ENCODE data around the gene FAM81A.
"Not testable (repeated sequence)": the region's sequence is repeated elsewhere in the genome, so short reads cannot be mapped to it uniquely, and the experiment has no call there.

The FAM81A gene

DNA sequence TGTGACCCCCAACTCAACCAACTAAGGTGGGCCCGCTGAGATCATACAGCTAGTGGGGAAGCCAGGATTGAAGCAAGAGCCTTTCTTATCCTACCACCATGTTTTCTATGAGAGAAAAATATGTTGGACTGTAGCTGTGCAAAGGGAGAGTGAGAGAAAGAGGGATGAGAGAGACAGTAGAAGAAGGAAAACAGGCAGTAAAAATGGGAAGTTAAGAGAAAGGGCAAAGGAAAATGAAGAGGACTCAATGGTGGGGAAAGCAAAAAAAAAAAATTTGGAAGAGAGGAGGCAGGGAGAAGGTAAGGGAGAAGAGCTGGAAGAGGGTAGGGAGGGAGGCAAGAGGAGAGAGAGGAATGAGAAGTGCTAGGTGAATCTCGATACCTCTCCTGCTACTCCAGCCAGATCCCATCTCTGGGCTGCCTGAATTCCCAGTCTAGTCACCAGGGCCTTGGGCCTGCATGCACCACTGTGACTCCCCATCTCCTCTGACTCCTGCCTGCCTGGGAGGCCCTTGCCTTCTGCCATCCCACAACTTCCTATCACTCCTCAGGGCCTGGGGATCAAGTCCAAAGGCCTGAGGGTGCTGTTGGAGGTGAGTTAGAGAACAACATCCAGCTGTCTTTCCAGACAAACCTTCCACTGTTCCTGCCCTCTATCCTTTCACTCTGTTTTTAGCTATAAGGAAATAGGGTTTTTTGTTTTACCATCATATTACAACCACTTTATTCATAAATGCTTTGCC, 15.7 kb downstream of the FAM81A start:
- TF ChIP-seq, protein P1, sequence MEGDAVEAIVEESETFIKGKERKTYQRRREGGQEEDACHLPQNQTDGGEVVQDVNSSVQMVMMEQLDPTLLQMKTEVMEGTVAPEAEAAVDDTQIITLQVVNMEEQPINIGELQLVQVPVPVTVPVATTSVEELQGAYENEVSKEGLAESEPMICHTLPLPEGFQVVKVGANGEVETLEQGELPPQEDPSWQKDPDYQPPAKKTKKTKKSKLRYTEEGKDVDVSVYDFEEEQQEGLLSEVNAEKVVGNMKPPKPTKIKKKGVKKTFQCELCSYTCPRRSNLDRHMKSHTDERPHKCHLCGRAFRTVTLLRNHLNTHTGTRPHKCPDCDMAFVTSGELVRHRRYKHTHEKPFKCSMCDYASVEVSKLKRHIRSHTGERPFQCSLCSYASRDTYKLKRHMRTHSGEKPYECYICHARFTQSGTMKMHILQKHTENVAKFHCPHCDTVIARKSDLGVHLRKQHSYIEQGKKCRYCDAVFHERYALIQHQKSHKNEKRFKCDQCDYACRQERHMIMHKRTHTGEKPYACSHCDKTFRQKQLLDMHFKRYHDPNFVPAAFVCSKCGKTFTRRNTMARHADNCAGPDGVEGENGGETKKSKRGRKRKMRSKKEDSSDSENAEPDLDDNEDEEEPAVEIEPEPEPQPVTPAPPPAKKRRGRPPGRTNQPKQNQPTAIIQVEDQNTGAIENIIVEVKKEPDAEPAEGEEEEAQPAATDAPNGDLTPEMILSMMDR (IDR thresholded peaks at IDR 0.05; ENCODE audit: borderline replicate concordance, insufficient read depth, low read depth, low read length) = no peak
- no peak overlapping the region for H3K4me3 ChIP-seq (ENCODE audit: low read depth, low read length)

DNA sequence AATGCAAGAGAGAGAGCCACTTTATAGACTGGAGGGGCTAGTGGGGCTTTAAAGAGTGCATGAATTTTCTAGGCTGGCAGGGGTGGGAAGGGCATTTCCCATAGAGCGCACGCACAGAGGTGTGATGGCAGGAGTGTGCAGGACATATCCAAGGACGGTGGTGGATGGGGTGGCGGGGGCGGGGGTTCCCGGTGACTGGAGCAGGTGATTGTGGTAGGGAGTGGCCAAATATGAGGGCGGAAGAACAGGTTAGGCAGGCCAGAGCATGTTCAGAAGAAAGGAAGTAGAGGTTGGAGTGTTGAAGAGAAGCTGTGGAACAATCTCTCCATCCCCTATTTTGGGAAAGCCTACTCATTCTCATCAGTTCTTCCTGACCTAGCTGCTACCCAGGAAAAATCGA, 18.1 kb downstream of the FAM81A start:
- H3K4me3 ChIP-seq (ENCODE audit: low read depth, low read length) = no peak overlapping the region
- TF ChIP-seq, protein P1 (IDR thresholded peaks at IDR 0.05; ENCODE audit: borderline replicate concordance, insufficient read depth, low read depth, low read length) = no peak

DNA sequence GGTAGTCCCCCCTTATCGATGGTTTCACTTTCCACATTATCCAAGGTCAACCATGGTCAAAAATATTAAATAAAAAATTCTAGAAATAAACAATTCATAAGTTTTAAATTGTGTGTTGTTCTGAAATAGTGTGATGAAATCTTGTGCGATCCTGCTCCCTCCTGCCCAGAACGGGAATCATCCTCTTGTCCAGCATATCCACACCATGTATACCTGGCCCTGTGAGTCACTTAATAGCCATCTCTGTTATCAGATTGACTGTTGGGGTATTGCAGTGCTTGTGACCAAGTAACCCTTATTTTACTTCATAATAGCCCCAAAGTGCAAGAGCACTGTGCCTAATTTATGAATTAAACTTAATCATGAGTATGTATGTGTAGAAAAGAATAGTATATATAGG, 19.1 kb downstream of the FAM81A start:
- TF ChIP-seq, protein P1 (IDR thresholded peaks at IDR 0.05; ENCODE audit: borderline replicate concordance, insufficient read depth, low read depth, low read length) = no peak
- H3K4me3 ChIP-seq (ENCODE audit: low read depth, low read length) = no peak overlapping the region

DNA sequence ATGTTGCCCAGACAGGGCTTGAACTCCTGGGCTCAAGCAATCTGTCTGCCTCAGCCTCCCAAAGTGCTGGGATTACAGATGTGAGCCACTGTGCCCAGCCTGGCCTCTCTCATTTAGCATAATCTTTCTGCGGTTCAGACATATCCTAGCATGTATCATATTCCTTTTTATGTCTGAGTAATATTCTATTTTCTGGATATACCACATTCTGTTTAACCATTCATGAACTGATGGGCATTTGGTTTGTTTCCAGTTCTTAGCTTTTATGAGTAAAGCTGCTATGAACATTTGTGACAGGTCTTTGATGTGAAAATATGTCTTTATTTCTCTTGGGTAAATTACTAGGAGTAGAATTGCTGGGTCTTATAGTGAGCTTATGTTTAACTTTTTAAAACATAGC, 23.5 kb downstream of the FAM81A start:
- no peak overlapping the region for H3K4me3 ChIP-seq (ENCODE audit: low read depth, low read length)
- TF ChIP-seq, protein P1 (IDR thresholded peaks at IDR 0.05; ENCODE audit: borderline replicate concordance, insufficient read depth, low read depth, low read length) = no peak

DNA sequence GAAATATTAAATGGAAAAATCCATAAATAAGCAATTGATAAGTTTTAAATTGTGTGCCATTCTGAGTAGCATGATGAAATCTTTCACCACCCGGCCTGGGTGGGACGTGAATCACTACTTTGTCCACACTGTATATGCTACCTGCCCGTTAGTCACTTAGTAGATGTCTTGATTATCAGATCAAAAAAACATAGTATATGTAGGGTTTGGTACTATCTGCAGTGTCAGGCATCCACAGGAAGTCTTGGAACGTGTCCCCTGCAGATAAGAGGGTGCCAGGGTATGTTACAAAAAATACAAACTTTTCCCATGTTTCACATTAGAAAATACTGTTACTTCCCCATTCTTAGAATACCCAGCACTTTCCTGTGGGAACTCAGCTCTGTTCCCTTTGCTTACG, 35.2 kb downstream of the FAM81A start:
- TF ChIP-seq, protein P1 (IDR thresholded peaks at IDR 0.05; ENCODE audit: borderline replicate concordance, insufficient read depth, low read depth, low read length) = no peak
- H3K4me3 ChIP-seq (ENCODE audit: low read depth, low read length) = no peak overlapping the region

DNA sequence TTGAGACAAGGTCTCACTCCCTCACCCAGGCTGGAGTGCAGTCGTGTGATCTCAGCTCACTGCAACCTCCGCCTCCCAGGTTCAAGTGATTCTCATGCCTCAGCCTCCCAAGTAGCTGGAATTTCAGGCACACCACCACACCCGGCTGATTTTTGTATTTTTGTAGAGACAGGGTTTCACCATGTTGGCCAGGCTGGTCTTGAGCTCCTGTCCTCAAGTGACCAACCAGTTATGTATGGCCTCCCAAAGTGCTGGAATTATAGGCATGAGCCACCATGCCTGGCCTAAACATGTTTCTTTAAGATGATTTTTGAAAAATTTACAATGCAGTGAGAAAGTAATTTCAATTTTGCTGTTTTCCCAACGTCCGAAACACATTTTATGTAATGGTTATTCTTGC, 37.2 kb downstream of the FAM81A start:
- not testable (repeated sequence) for H3K4me3 ChIP-seq (ENCODE audit: low read depth, low read length)

DNA sequence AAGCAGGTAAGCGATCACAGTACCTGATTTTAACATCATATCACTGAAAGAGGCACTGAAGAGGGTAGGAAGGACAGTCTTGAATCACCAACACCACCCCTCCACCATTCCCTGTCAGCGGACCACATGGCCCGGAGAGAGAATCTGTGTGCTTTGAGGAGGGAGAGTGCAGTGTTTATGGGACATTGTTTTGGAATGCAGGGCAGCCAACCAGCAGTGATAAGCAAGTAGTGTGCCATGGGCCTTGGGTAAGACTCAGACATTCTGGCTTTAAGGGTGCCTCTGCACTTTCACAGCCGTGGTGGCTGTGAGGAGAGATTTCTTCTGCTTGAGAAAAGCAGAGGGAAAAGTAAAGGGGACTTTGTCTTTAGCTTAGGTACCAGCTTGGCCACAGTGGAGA, 46.4 kb downstream of the FAM81A start:
- H3K4me3 ChIP-seq (ENCODE audit: low read depth, low read length) = no peak overlapping the region
- TF ChIP-seq, protein P1 (IDR thresholded peaks at IDR 0.05; ENCODE audit: borderline replicate concordance, insufficient read depth, low read depth, low read length) = no peak

All from GM12875 (cell line).